Panc1 (cell line): Measurements from ENCODE around the gene NCOA3. TPM values are rescaled to one million over a fixed set of nuclear protein-coding genes. Genes with fewer than 3 reads are reported as not detected.

Experiments used
- ATAC-seq: fragments of 200-7000 bp; cut with Tn5 transposase; 2 replicates; pipeline ENCODE4 v1.9.1; 2020; ENCODE audit warnings: mild to moderate bottlenecking, moderate library complexity
- BruUV-seq: library from RNA; stranded (reverse); fragments of 400-500 nt; replicated peaks from 2 replicates; lab custom pipeline; 2021; lab: Mats Ljungman, UMichigan
- CTCF ChIA-PET: fragments of 300-600 bp; sonication (Branson Sonifier 250); formaldehyde crosslinking; loops from one replicate; lab custom pipeline; 2022; ENCODE audit warnings: antibody characterized with exemption; lab: Charles Lee
- POLR2A ChIA-PET: fragments of 300-600 bp; sonication (Branson Sonifier 250); formaldehyde crosslinking; loops from one replicate; lab custom pipeline; 2022; ENCODE audit warnings: antibody characterized with exemption; lab: Charles Lee
- DNase-seq: peaks from one replicate; pipeline ENCODE4 v3.0.0-alpha.2; 2010; ENCODE audit warnings: low read depth, low spot score
- H3K27ac ChIP-seq: 2 replicates; pipeline ENCODE4 v1.5.1; 2011; ENCODE audit warnings: mild to moderate bottlenecking, low read length, inconsistent platforms
- H3K27me3 ChIP-seq: fragments of 200-500 bp; sonication (Bioruptor generic); 2 replicates; pipeline ENCODE4 v1.6.0; 2014; ENCODE audit warnings: low read length, inconsistent platforms; ENCODE audit not compliant: control insufficient read depth, insufficient read depth
- H3K36me3 ChIP-seq: fragments of 200-500 bp; sonication (Bioruptor generic); 2 replicates; pipeline ENCODE4 v1.5.1; 2014; ENCODE audit warnings: inconsistent platforms, mild to moderate bottlenecking, low read length, moderate library complexity; ENCODE audit not compliant: control insufficient read depth, insufficient read depth
- H3K4me1 ChIP-seq: 2 replicates; pipeline ENCODE4 v1.5.1; 2011; ENCODE audit warnings: inconsistent platforms, mild to moderate bottlenecking, low read length, moderate library complexity; ENCODE audit not compliant: control insufficient read depth, insufficient read depth
- H3K4me3 ChIP-seq, 2 experiments: 2 replicates each; pipeline ENCODE4 v1.5.1; 2011 to 2012; ENCODE audit warnings: low read depth in 2 of 2, low read length in 2 of 2, mild to moderate bottlenecking in 2 of 2, inconsistent platforms in 1 of 2, moderate library complexity in 1 of 2
- H3K9me3 ChIP-seq: fragments of 200-500 bp; sonication (Bioruptor generic); 2 replicates; pipeline ENCODE4 v1.5.1; 2014; ENCODE audit warnings: low read depth, mild to moderate bottlenecking, inconsistent platforms, low read length, moderate library complexity; ENCODE audit not compliant: control insufficient read depth, insufficient read depth
- CTCF ChIP-seq: fragments of 450-650 bp; IDR thresholded peaks from 2 replicates; pipeline ENCODE4 v1.5.1; 2017; ENCODE audit warnings: mild to moderate bottlenecking
- POLR2AphosphoS5 ChIP-seq: IDR thresholded peaks from 2 replicates; pipeline ENCODE4 v1.6.1; 2012; ENCODE audit warnings: mild to moderate bottlenecking, low read depth, low read length, moderate library complexity
- REST ChIP-seq, 2 experiments: IDR thresholded peaks; 2 replicates each; pipeline ENCODE4 v1.6.1; 2011 to 2012; ENCODE audit warnings: low read depth in 2 of 2, control low read depth in 1 of 2, low read length in 1 of 2, mild to moderate bottlenecking in 1 of 2, moderate library complexity in 1 of 2; ENCODE audit not compliant: insufficient read depth in 1 of 2
- SIN3A ChIP-seq: IDR thresholded peaks from 2 replicates; pipeline ENCODE4 v1.6.1; 2012; ENCODE audit warnings: low read depth, mild to moderate bottlenecking, low read length, moderate library complexity, borderline replicate concordance; ENCODE audit not compliant: insufficient read depth
- TCF7L2 ChIP-seq: IDR thresholded peaks from 2 replicates; pipeline ENCODE4 v1.6.1; 2011; ENCODE audit warnings: mild to moderate bottlenecking, low read depth, low read length, inconsistent platforms
- in situ Hi-C: cut with HindIII; loops from 2 replicates; pipeline ENCODE4 v1.10.0; 2016; ENCODE audit warnings: low sequenced_read_pairs, low pct_unique_long_range_greater_than_20kb
- intact Hi-C: fragments of 100-400 bp; cut with micrococcal nuclease; formaldehyde crosslinking; loops from one replicate; pipeline ENCODE4 v1.10.0; 2022; ENCODE audit not compliant: unreplicated experiment
- total RNA-seq: library from RNA; stranded (reverse); gene quantifications from one replicate; pipeline ENCODE4 v1.2.1, GENCODE V29; 2021; ENCODE audit not compliant: unreplicated experiment

NCOA3 gene
- total RNA-seq, 1 experiment from 2014 or later, result 47.7 TPM

- intact Hi-C loops (no loop called here), in situ Hi-C loops (no loop called here)
- Histone ChIP-seq H3K4me1 (no peaks in the 10 kb centered on the region), H3K27ac (no peak overlapping the region), H3K9me3 (no peaks in the 10 kb centered on the region), H3K36me3 (no peaks in the 10 kb centered on the region), H3K27me3 (no peaks in the 10 kb centered on the region), H3K4me3 (no peak overlapping the region)
- POLR2A ChIA-PET, result no interaction called here
- no peak for DNase-seq
- TF ChIP-seq SIN3A (no peak), CTCF (no peak), REST (IDR thresholded peaks at IDR 0.05; ENCODE audit: insufficient read depth in 1 of 2, low read depth in 2 of 2, low read length in 1 of 2) (no peak), POLR2AphosphoS5 (no peak), TCF7L2 (no peak)
- no TSS peak for BruUV-seq
- ATAC-seq, result no peak
- CTCF ChIA-PET, result no interaction called here
Measured at GRCh38 chr20:47694021-47694818, 192.5 kb downstream of the NCOA3 start.

- in situ Hi-C loops, result no loop called here
- no peak for TF ChIP-seq REST (IDR thresholded peaks at IDR 0.05; ENCODE audit: insufficient read depth in 1 of 2, low read depth in 2 of 2, low read length in 1 of 2)
- no peak for TF ChIP-seq SIN3A
- TF ChIP-seq TCF7L2, result no peak
- TF ChIP-seq CTCF, result no peak
- no peak for TF ChIP-seq POLR2AphosphoS5
- ATAC-seq, result no peak
- intact Hi-C loops, result no loop called here
- no TSS peak for BruUV-seq
- Histone ChIP-seq H3K27ac (no peak overlapping the region), H3K4me3 (no peak overlapping the region), H3K27me3 (no peaks in the 10 kb centered on the region), H3K4me1 (no peaks in the 10 kb centered on the region), H3K36me3 (no peaks in the 10 kb centered on the region), H3K9me3 (no peaks in the 10 kb centered on the region)
- DNase-seq, result no peak
- ChIA-PET POLR2A (no interaction called here), CTCF (no interaction called here)
Measured at GRCh38 chr20:47696856-47697255, 195.2 kb downstream of the NCOA3 start.
